ELF-1 (cell line): ENCODE measurements around the gene FBF1.
"Not testable (repeated sequence)": the region's sequence is repeated elsewhere in the genome, so short reads cannot be mapped to it uniquely, and the experiment has no call there.

Experiments used
- DNase-seq: peaks from one replicate; pipeline ENCODE4 v3.0.0-alpha.2; 2016; ENCODE audit warnings: low read depth, low spot score

Gene FBF1, protein sequence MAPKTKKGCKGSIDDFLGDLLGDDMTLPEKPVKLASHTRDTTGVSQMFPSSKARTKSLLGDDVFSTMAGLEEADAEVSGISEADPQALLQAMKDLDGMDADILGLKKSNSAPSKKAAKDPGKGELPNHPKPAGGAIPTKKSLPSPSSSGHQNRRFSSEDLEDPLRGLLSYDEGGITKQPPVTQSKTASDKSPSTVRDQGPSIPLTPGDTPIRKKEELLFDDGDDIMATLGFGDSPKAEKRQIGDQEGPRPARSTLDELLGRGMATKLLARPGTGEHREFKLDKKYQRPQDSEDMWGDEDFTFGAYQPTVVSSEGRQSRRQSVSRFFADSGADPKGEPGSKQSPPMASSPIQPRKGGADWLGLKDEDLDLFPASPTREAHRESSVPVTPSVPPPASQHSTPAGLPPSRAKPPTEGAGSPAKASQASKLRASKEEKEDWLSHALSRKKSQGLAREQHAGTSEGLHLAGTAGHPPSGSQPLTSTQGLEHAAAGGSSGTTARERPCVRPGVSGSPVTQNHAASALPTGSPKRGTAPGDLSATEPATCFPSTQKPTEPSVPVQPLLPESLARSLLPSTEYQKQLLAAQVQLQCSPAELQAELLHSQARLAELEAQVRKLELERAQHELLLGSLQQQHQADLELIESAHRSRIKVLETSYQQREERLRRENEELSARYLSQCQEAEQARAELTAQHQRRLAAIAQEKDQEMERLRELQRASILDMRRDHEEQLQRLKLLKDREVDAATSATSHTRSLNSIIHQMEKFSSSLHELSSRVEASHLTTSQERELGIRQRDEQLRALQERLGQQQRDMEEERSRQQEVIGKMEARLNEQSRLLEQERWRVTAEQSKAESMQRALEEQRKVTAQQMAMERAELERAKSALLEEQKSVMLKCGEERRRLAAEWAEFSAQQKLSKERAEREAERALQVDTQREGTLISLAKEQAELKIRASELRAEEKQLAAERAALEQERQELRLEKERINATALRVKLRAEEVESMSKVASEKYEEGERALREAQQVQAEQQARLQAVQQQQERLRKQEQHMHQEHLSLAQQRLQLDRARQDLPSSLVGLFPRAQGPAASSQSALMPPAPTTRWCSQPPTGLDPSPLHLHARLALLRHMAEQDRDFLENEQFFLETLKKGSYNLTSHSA

DNA sequence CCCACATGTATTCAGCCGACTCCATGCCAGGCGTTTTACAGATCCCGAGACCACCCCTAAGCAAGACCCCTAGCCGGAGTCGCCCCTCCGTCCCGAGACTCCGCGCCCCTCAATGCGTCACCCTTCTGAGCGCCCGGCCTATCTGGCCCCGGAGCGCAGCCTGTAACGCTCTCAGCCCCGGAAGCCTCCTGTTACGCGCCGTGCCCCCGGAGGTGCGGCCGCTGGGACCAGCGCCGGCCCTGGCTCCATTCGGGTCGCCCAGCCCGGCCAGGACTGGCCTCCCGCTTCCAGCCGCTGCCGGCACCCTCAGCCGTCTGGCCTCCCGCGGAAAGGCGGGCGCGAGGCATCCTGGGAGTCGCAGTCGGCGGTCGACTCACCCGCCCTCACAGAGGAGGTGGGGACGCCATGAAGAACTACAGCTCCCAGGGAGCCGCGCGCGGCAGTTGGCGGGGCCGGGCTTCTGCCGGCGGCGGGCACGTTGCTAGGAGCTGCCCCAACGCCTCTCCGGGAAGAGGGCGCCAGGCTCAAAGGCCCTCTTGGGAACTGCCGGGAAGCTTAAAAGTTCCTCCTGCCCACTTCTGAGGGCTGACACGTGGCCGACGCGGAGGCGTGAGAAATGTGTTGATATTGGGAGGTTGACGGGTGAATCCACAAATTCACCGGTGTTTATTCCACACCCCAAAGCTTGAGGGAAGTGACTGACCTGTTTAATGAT lies at the start of gene FBF1:
Gene FBF1, minus strand, starts transcription at position 316 of the 715 bp plus-strand sequence. CDS start 2,893 bp downstream, outside the sequence.
- peak; percentile 98 for DNase-seq

DNA sequence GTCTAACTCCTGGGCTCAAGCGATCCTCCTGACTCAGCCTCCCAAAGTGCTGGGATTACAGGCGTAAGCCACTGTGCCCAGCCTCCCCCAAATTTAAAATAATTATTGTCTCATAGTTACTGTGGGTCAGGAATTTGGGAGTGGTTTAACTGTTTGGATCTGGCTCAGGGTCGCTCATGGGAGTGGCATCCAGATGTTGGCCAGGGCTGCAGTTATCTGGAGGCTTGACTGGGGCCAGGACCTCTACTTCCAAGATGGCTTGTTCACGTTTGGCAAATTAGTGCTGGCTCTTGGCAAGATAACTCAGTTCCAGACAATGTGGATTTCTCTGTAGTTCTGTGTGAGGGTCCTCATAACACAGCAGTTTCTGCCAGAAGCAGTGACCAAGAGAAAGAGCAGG lies 46.2 kb upstream of the FBF1 start:
- no peak for DNase-seq

DNA sequence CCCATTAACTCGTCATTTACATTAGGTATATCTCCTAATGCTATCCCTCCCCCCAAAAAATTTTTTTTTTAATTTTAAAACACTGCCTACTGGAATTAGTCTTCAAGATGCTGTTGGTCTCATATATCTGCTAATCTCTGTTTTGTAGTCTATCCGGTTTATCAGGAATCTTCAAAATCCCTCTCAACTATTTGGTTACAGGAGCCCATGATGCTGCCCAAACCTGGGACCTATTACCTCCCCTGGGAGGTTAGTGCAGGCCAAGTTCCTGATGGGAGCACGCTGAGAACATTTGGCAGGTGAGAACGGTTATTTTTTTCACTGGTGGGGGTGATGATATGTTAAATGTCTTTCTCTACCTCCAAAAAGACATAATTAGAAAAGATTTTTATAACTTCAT lies 45.1 kb upstream of the FBF1 start:
- DNase-seq: no peak

DNA sequence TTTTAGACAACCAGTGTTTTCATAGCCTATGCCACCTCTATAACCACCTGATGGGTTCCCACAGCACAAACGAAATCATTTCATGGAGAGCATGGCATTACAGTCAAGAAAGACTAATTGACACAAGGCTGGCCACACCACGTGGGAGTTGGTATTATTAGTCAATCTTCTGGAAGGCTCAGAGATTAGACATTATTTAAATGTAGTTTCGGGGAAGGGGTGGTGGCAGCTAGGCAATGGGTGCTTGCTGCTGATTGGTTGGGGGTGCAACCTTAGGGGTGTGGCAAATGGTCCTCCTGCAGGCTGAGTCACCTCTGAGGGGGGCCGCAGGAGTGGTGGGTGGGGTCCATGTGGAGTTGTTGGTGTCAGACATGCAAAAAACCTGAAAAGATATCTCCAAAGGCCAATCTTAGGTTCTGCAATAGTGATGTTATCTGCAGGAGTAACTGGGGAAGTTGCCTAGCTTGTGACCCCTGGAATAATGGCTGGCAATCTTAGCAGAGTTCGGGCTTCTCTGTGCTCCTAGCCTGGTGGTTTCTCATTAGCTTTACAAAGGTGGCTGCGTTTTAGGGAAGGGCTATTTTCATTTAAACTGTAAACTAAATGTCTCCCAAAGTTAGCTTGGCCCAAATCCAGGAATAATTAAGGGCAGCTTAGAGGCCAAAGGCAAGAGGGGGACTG lies 42.8 kb upstream of the FBF1 start:
- peak; percentile 55 for DNase-seq

DNA sequence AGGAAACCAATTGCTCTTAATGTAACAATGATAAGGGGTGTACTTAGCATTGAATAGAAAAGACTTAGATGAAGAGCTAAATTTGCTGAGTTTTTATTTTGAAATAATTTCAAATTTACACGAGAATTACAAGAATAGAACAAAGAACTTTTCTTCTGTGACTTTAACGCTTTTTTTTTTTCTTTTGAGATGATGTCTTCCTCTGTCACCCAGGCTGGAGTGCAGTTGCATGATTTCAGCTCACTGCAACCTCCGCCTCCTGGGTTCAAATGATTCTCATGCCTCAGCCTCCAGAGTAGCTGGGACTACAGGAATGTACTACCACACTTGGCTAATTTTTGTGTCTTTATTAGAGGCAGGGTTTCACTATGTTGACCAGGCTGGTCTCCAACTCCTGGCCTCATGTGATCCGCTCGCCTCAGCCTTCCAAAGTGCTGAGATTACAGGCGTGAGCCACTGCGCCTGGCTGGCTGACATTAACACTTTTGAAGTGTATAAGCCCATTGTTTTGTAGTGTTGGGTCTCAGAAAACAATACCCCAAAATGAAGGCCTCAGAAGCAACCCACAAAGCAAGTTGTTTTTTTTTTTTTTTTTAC lies 40.3 kb upstream of the FBF1 start:
- DNase-seq: no peak

DNA sequence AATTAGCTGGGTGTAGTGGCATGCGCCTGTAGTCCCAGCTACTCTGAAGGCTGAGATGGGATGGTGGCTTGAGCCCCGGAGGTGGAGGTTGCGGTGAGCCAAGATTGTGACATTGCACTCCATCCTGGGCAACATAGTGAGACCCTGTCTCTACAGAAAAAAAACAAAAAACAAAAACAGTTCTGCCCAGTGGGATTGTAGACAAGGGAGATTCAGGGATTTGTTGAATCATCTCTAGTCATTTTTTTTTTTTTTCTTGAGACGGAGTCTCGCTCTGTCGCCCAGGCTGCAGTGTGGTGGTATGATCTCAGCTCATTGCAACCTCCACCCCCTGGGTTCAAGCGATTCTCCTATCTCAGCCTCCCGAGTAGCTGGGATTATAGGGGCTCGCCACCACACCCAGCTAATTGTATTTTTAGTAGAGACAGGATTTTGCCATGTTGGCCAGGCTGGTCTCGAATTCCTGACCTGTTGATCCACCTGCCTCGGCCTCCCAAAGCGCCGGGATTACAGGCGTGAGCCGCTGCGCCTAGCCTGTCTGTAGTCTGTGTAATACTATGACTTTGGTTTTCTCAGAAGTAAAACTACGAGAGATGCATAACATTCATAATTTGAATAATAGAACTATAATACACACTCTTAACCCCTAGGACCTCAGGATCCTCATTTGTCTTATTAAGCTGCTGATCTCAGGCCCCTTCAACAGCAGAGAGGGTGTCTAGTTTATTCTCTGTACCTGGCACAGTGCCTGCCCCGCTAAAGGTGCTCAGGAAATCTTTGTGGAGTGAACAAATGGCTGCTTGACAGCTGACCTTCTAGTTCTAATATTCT lies 39.6 kb upstream of the FBF1 start:
- DNase-seq: no peak

DNA sequence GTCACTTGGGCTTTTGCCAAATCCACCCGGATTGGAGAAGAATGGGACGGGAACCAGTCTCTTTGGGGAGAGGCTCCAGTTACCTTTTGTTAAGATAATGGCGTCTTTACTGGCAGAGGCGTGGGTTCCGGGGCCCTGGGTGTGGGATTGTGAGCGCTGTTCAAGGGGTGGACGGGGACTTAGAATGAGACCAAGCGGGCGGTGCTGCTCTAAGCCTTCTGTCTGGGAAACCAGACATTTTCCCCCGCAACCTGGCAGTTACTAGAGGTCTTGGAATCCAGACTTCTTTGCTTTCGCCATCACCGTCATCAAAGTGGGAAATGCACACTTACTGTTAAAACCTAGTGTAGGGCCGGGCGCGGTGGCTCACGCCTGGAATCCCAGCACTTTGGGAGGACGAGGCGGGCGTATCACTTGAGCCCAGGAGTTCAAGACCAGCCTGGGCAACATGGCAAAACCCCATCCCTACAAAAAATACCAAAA lies 38.9 kb upstream of the FBF1 start:
- DNase-seq: no peak

DNA sequence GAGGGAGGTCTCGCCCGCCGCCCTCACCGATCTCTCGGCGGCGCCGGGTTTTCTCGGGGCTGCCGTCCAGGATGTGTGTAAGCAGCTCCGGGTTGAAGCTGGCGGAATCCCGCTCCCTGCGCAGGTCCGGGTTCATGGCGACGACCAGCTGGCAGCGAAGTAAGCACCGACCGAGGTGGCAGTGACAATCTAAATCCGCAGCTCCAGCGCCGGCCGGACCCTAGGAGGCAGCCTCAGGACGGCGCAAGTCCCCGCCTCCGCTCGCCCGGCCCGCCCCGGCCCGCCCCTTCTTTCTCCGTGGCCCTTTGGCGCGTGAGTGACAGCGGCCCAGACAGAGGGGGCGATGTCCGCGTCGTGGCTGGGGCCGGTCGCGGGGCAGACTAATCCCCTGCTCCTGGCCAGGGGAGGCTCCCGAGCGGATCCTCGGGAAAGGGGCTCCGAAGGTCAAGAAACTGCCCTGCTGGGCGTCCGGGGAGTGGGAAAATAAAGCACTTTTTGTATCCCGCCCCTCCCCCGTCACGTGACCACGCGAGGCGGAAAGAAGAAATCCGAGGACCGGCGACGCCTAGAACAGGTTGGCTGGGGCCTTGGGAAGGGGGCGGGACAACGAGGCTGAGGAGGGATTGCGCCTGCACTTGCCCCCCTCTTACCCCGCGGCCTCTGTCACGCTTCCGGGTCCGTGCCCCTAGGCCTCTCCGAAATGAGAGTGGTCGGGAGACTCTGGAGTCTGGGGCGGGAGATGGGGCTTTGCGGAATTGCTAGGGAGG lies 38.3 kb upstream of the FBF1 start, which contains the start of the genes ACOX1 and TEN1:
Gene ACOX1, minus strand, starts transcription at position 229 of the 767 bp plus-strand sequence. Its CDS starts 93 bp downstream, at position 136.
Gene TEN1, plus strand, starts transcription at position 303 of the 767 bp plus-strand sequence. CDS start 6,953 bp downstream, outside the sequence.
- DNase-seq: peak; percentile 98

DNA sequence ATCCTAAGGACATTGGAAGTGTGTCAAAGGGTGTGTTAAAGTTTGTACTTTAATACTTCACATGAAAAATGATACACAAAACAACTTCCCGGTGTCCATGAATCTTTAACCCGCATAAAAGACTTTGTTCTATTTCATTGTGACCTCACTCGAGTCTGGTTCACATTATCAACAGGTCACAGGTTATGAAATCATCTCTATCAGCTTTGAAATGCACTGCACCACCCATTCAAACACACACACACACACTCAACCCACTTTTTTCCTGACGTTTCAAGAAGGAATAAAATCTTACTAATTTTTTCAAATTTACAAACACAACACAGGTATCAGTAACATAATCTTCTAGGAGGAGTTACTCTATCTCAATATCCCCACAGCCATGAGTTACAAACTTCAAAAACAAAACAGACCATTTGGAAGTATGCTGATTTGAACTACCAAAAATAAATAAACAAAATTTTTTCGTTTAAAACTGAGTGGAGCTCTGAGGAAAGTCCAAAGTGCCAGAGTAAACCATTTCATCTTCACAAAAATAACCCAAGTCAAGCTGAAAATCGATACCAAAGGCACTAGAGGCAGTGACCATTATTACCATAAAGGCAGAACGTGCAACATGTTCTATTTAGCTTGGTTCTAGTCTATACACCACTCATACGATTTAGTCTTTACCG lies 35.5 kb upstream of the FBF1 start:
- DNase-seq: no peak

DNA sequence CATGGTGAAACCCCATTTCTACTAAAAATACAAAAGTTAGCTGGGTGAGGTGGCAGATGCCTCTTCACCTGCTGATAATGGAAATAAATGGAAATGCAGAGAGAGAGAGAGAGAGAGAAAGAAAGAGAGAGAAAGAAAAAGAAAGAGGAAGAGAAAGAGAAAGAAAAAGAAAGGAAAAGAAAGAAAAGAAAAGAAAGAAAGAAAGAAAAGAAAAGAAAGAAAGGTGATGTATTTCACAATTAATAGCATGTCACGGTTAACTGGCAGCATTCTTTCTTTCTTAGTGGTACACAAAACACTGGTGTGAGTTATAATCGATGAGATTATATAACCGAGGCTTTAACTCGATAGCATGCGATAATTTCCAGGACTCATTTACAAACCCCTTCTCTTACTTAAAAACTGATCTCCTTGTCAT lies 34.9 kb upstream of the FBF1 start:
- DNase-seq: no peak

DNA sequence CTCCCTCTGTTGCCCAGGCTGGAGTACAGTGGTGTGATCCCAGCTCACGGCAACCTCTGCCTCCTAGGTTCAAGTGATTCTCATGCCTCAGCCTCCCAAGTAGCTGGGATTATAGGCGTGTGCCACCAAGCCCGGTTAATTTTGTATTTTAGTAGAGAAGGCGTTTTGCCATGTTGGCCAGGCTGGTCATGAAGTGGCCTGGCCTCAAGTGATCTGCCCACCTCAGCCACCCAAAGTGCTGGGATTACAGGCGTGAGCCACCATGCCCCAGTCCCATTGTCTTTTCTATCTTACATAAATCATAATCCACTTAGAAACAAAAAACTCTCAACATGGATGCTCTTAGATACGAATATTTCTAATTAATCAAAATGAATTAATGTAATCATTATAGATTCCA lies 34.3 kb upstream of the FBF1 start:
- not testable (repeated sequence) for DNase-seq

DNA sequence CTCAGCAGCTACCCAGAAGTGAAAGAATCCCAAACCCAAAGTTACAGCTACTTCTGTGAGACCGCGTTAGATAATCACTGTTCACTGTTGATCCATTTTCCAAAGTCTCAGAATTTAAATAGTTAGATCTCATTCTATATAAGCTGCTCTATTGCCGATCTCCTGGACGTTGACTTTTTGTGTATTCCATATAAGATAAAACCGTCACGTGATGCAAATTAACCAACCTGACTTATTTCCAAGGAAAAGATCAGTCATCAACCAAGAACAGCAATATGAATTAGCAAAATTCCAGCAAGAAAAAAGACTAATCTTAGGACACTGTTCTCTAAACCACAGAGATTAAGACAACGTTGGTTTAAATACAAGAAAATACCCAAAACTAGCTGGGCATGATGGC lies 29.8 kb upstream of the FBF1 start:
- no peak for DNase-seq

DNA sequence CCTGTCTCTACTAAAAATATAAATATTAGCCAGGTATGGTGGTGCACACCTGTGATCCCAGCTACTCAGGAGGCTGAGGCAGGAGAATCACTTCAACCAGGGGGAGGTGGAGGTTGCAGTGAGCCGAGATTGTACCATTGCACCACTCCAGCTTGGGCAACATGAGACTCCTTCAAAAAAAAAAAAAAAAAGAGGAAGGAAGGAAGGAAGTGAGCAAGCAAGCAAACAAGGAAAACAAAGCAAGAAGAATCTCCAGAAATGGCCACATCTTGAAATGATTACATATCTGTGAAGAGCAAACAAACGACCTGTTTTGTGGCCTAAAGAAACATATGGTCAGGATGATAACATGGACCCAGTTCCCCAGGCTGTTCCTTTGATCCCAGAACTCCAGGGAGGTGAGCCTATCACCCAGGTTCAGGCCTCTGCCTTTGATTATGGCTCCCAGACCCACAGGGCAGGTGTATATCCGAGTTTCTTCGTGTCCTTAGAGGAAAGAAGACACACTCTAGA lies 29.2 kb upstream of the FBF1 start:
- no peak for DNase-seq

DNA sequence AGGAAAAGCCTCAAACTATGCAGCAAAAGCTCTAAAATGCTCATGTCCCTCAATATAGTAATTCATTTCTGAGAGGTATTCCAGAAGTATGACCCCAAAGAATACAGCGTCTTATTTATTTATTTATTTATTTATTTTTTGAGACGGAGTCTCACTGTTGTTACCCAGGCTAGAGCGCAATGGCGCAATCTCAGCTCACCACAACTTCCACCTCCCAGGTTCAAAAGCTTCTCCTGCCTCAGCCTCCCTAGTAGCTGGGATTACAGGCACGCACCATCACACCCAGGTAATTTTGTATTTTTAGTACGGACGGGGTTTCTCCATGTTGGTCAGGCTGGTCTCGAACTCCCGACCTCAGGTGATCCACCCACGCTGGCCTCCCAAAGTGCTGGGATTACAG lies 28.2 kb upstream of the FBF1 start:
- not testable (repeated sequence) for DNase-seq

DNA sequence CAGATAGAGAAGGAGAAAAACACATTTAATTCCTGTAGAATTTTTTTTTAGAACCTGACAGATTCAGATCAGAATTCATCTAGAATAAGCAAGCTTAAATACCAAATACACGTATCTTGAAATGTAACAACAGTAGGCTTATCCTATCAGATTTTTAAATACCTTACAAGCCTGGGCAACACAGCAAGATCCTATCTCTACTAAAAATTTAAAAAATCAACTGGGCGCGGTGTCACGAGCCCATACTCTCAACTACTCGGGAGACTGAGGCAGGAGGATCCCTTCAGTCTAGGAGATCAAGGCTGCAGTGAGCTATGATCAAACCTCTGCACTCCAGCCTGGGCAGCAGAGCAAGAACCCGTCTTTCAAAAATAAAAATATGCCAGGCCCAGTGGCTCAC lies 24.6 kb upstream of the FBF1 start:
- DNase-seq: no peak

DNA sequence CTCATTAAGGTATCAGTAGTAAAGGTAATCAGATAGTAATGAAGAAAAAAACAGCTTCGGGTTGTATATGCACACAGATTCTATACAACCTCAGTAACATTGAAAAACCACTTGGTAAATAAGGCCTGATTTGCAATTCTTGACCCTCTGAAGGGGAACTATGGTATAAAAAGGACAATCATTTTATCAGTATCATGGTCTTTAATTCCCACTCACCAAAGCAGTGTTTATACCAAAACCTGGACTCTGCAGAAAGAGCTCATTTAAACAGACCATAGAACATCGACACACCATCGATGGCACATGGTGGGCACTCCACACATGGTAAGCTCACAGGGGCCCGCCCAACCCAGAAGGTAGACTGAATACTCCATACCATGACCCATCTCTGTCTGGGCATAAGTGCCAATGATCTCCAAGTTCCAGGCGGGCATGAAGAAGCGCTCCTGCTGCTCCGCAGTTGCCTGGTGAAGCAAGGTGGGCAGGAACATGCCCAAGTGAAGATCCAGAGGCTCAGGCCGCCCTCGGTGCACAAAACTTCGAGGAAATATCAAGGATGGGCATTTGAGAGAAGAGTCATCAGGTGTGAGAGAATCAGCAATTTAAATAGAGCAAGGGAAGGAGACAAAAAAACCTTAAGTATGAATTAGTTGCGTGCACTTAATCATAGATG lies 19.1 kb upstream of the FBF1 start:
- no peak for DNase-seq
